ENCODE measurements around the gene NANOS1. TPM values are rescaled to one million over a fixed set of nuclear protein-coding genes. Genes with fewer than 3 reads are reported as not detected.

The NANOS1 gene
- total RNA-seq, 1 experiment from 2014 or later: 5.4 TPM

DNA sequence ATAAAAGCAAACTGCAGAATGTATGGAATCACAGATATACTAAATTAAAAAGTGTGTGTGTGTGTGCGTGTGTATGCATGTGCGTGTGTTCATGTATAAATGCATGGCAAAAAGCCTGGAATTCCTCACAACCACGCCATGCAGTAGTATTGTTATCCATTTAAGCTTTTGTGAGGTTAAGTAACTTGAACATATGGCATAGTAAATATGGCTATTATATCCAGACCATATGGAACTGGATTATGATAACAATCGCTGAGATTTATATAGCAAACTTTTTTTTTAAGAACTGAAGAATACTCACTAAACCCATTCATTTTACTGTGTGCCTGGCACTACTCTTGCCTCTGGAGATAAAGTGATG, 22.3 kb upstream of the NANOS1 start:
- H3K36me3 ChIP-seq (ENCODE audit: low read depth, low read length): no peaks in the 10 kb centered on the region
- no peaks in the 10 kb centered on the region for H4K20me1 ChIP-seq (ENCODE audit: low read length)
- no peak overlapping the region for H3K9ac ChIP-seq (ENCODE audit: low read length)
- H3K4me1 ChIP-seq (ENCODE audit: insufficient read depth, low read length): peaks cover 27% of the 10 kb centered on the region
- H3K4me2 ChIP-seq (ENCODE audit: low read length): peak overlapping the region; percentile 43
- no peaks in the 10 kb centered on the region for H3K27me3 ChIP-seq (ENCODE audit: low read length)
- no peak for TF ChIP-seq CTCF (conservative IDR thresholded peaks at IDR 0.05; ENCODE audit: low read depth, low read length)
- TF ChIP-seq EZH2 (IDR thresholded peaks at IDR 0.05; ENCODE audit: low read length, unreplicated experiment): no peak
- TF ChIP-seq EZH2phosphoT487 (IDR thresholded peaks at IDR 0.05; ENCODE audit: borderline replicate concordance, low read length): no peak
- H3K9me3 ChIP-seq (ENCODE audit: low read length): no peaks in the 10 kb centered on the region
- H3K27ac ChIP-seq (ENCODE audit: low read length): peak overlapping the region; percentile 54
- no peak overlapping the region for H2AFZ ChIP-seq (ENCODE audit: low read length)
- DNase-seq: no peak
- POLR2A ChIA-PET (ENCODE audit: unreplicated experiment): no interaction called here
- CTCF ChIA-PET: interaction anchor here (1.0 kb wide), 1 partner anchor 16 kb away, joined by 3 read pairs; no protein-coding TSS in a partner anchor
- no TSS peak for BruUV-seq (replicated peaks)
- ATAC-seq: no peak
- no peaks in the 10 kb centered on the region for H3K79me2 ChIP-seq (ENCODE audit: low read length)
- H3K9me2 ChIP-seq (replicated peaks; ENCODE audit: low read length): no peaks in the 10 kb centered on the region
- intact Hi-C loops (cut with micrococcal nuclease): loop anchor here (2.0 to 5.0 kb wide), 2 partner anchors 18 to 55 kb away; no protein-coding TSS in a partner anchor
- peak overlapping the region; percentile 7; the same call in 1 of the 2 replicates for H3K4me3 ChIP-seq (ENCODE audit: low read length)
- peaks cover 12% of the 10 kb centered on the region for H3F3A ChIP-seq (ENCODE audit: low read length, unreplicated experiment)

- ChIA-PET POLR2A (ENCODE audit: unreplicated experiment) (no interaction called here), CTCF (no interaction called here)
- H3K4me3 ChIP-seq (ENCODE audit: low read length): no peak overlapping the region
- no peak overlapping the region for H2AFZ ChIP-seq (ENCODE audit: low read length)
- BruUV-seq (replicated peaks): no TSS peak
- intact Hi-C loops (cut with micrococcal nuclease): loop anchor here (10.0 kb wide), 2 partner anchors 176 to 216 kb away; no protein-coding TSS in a partner anchor
- no peak overlapping the region for H3K9ac ChIP-seq (ENCODE audit: low read length)
- peaks cover 37% of the 10 kb centered on the region for H3K4me1 ChIP-seq (ENCODE audit: insufficient read depth, low read length)
- ATAC-seq (no peak), DNase-seq (peak; percentile 7)
- no peaks in the 10 kb centered on the region for H3K27me3 ChIP-seq (ENCODE audit: low read length)
- H3K36me3 ChIP-seq (ENCODE audit: low read depth, low read length): no peaks in the 10 kb centered on the region
- H3K9me3 ChIP-seq (ENCODE audit: low read length): no peaks in the 10 kb centered on the region
- H3K79me2 ChIP-seq (ENCODE audit: low read length): no peaks in the 10 kb centered on the region
- H3K27ac ChIP-seq (ENCODE audit: low read length): no peak overlapping the region
- TF ChIP-seq EZH2 (IDR thresholded peaks at IDR 0.05; ENCODE audit: low read length, unreplicated experiment) (no peak), EZH2phosphoT487 (IDR thresholded peaks at IDR 0.05; ENCODE audit: borderline replicate concordance, low read length) (no peak), CTCF (conservative IDR thresholded peaks at IDR 0.05; ENCODE audit: low read depth, low read length) (no peak)
- H3K9me2 ChIP-seq (replicated peaks; ENCODE audit: low read length): no peaks in the 10 kb centered on the region
- H4K20me1 ChIP-seq (ENCODE audit: low read length): no peaks in the 10 kb centered on the region
- no peak overlapping the region for H3K4me2 ChIP-seq (ENCODE audit: low read length)
- no peaks in the 10 kb centered on the region for H3F3A ChIP-seq (ENCODE audit: low read length, unreplicated experiment)
Measured at GRCh38 chr10:119020627-119020946, 8.9 kb upstream of the NANOS1 start.

DNA sequence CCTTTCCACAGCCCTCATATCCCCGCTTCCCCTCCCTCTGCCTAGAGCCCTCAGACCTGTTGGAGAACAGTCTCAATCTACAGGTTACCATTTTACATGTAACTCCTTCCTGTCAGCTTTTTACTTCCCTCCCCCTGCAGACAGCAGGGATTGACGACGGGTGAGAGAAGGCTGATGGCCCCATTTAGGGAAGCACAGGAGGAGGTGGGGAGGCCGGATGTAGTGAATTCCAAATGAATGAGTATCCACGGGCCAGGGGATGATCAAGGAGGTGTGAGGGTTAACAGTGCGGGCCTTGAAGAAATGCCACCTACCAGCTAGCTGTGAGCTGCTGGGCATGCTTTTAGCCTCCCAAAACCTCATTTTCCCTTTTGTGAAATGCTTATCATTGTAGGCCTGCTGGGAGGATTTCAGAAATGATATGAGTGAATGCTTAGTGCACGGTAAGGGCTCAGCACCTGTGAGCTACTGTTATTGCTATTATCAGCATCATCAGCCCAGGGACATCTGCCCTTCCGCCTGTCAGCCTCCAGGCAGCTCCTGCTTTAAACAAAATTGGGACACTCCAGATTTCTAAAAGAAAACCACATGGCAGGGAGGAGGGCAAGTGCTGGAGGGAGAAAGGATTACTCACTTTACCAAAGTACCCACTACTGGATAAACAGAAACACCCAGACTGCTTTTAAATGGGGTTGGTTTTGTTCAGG, 6.5 kb upstream of the NANOS1 start:
- H3K4me1 ChIP-seq (ENCODE audit: insufficient read depth, low read length): peaks cover 51% of the 10 kb centered on the region
- no peaks in the 10 kb centered on the region for H3K36me3 ChIP-seq (ENCODE audit: low read depth, low read length)
- H3K27ac ChIP-seq (ENCODE audit: low read length): peak overlapping the region; percentile 59
- ATAC-seq (peak; percentile 60), DNase-seq (peak; percentile 82)
- intact Hi-C loops (cut with micrococcal nuclease): loop anchor here (10.0 kb wide), 2 partner anchors 178 to 218 kb away; no protein-coding TSS in a partner anchor
- H3K9ac ChIP-seq (ENCODE audit: low read length): no peak overlapping the region
- CTCF ChIA-PET: interaction anchor here (0.7 to 1.1 kb wide), 2 partner anchors 14 to 16 kb away, joined by 3 to 4 read pairs; no protein-coding TSS in a partner anchor
- peak overlapping the region; percentile 65 for H3K4me2 ChIP-seq (ENCODE audit: low read length)
- H4K20me1 ChIP-seq (ENCODE audit: low read length): no peaks in the 10 kb centered on the region
- H3F3A ChIP-seq (ENCODE audit: low read length, unreplicated experiment): no peaks in the 10 kb centered on the region
- peak overlapping the region; percentile 37; the same call in 1 of the 2 replicates for H2AFZ ChIP-seq (ENCODE audit: low read length)
- no TSS peak for BruUV-seq (replicated peaks)
- H3K27me3 ChIP-seq (ENCODE audit: low read length): no peaks in the 10 kb centered on the region
- no peaks in the 10 kb centered on the region for H3K79me2 ChIP-seq (ENCODE audit: low read length)
- H3K9me2 ChIP-seq (replicated peaks; ENCODE audit: low read length): no peaks in the 10 kb centered on the region
- TF ChIP-seq EZH2 (IDR thresholded peaks at IDR 0.05; ENCODE audit: low read length, unreplicated experiment): no peak
- TF ChIP-seq CTCF (conservative IDR thresholded peaks at IDR 0.05; ENCODE audit: low read depth, low read length): no peak
- no peak for TF ChIP-seq EZH2phosphoT487 (IDR thresholded peaks at IDR 0.05; ENCODE audit: borderline replicate concordance, low read length)
- H3K9me3 ChIP-seq (ENCODE audit: low read length): no peaks in the 10 kb centered on the region
- H3K4me3 ChIP-seq (ENCODE audit: low read length): no peak overlapping the region
- POLR2A ChIA-PET (ENCODE audit: unreplicated experiment): interaction anchor here (0.6 kb wide), 1 partner anchor 1801 kb away, joined by 3 read pairs; no protein-coding TSS in a partner anchor
